ENCODE data around the gene GCNT2.

DNA sequence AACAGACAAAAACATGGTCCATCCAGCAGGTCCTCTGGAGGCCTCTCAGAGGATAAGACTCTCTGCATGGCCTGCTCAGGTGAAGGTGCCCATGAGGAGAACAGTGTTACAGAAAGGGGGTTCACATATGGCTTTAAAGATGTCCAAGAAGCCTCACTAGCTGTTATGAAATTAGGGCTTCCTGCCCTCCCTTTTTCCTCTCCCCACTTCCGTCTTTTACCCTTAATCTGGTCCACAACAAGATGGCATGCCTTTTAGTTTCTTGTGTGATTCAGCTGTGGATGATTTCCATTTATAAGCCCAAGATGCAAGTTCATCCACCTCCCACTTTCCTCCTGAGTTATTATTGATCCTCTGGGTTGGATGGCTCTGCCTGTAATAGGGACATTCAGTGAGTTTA, 14.0 kb downstream of the GCNT2 start:
- TF ChIP-seq, protein P1, sequence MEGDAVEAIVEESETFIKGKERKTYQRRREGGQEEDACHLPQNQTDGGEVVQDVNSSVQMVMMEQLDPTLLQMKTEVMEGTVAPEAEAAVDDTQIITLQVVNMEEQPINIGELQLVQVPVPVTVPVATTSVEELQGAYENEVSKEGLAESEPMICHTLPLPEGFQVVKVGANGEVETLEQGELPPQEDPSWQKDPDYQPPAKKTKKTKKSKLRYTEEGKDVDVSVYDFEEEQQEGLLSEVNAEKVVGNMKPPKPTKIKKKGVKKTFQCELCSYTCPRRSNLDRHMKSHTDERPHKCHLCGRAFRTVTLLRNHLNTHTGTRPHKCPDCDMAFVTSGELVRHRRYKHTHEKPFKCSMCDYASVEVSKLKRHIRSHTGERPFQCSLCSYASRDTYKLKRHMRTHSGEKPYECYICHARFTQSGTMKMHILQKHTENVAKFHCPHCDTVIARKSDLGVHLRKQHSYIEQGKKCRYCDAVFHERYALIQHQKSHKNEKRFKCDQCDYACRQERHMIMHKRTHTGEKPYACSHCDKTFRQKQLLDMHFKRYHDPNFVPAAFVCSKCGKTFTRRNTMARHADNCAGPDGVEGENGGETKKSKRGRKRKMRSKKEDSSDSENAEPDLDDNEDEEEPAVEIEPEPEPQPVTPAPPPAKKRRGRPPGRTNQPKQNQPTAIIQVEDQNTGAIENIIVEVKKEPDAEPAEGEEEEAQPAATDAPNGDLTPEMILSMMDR (IDR thresholded peaks at IDR 0.05) = no peak
- TF ChIP-seq POLR2AphosphoS5 (IDR thresholded peaks at IDR 0.05) (no peak), POLR2A (IDR thresholded peaks at IDR 0.05) (no peak)

Measured in gastroesophageal sphincter (tissue), 3 donors.